GM19043 (cell line): Measurements from ENCODE around the gene OAS2.
A peak's percentile ranks its signal among the peaks of the same experiment; 100 is the strongest.
"Not testable (repeated sequence)": the region's sequence is repeated elsewhere in the genome, so short reads cannot be mapped to it uniquely, and the experiment has no call there.

Experiments used
- ATAC-seq: cut with Tn5 transposase; IDR thresholded peaks from one replicate; pipeline ENCODE4 v1.9.1; 2021; ENCODE audit warnings: low read depth; ENCODE audit not compliant: unreplicated experiment

Gene OAS2

DNA sequence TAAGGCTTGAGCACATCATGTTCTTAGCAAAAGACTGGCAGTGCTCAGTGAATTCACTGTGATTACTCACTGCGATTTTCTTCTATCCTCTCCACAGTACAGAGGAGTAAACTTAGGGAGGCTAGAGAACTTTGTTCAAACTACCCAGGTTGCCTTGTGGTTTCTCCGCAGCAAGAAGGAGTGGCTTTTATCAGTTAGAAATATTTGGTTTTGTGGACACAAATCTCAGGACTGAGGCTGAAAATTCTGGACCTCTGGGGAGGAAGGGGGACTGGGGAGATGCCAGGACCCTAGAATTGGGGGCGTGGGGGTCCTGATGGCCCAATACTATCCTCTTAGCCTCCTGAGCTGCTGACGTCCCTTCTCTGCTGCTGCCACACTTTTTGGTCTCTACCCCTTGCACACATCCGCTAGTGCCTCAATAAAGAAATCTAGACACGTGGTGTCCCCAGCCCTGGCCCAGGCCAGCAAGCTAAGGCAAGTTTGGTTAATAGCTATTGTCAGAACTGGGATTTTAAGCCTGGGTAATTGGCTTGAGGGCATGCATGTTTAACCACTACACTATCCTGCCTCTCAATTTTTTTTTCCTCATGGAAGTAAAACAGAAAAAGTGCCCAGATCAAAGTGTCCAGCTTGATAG lies 842 bp downstream of the OAS2 start:
- ATAC-seq: no peak

- ATAC-seq: no peak
Measured at GRCh38 chr12:112980491-112981158, 2.3 kb downstream of the OAS2 start.

- no peak for ATAC-seq
Measured at GRCh38 chr12:112985642-112986290, 7.4 kb downstream of the OAS2 start.

DNA sequence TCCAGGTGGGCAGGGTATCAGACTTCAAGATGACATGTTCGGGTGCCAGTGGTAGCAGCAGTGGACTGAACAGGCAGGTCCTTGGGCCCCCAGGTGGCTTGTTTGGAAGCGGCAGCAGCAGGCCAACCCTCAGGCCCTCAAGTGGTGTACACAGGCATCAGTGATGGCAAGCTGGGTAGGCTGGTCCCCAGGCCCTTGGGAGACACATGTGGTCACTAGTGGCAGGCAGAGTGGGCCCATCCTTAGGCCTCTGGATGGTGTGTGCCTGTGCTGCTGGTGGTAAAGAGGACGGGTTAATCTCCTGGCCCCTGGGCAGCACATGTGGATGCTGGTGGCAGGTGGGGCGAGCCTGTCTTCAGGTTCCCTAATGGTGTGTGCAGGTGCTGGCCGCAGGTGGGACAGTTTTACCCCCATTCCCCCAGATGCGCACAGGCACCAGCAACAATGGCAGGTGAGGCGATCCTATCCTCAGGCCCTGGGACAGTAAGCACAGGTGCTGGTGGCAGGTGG lies 8.0 kb downstream of the OAS2 start:
- ATAC-seq: no peak

- ATAC-seq: no peak
Measured at GRCh38 chr12:112987561-112987960, 9.2 kb downstream of the OAS2 start.

GRCh38 chr12:112988224-112988623 lies 9.9 kb downstream of the OAS2 start:
- no peak for ATAC-seq

GRCh38 chr12:112988823-112989385 lies 10.6 kb downstream of the OAS2 start:
- not testable (repeated sequence) for ATAC-seq

DNA sequence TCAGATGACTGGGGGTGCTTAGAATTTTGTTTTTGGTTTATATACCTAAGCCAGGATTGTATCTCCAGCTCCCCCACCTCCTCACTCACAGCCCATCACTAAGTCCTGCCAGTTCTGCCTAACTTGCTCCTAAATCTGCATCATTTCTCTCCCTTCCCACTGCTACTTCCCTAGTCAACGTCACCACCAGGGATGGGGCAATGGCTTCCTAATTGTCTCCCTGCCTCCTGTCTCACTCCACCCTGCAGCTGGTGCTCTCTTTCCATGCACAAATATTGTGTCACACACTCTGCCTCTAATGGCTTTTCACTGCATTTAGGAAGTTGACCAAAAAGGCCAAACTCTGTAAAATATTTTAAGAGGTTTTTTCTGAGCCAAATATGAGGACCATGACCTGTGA lies 11.5 kb downstream of the OAS2 start:
- ATAC-seq: no peak

DNA sequence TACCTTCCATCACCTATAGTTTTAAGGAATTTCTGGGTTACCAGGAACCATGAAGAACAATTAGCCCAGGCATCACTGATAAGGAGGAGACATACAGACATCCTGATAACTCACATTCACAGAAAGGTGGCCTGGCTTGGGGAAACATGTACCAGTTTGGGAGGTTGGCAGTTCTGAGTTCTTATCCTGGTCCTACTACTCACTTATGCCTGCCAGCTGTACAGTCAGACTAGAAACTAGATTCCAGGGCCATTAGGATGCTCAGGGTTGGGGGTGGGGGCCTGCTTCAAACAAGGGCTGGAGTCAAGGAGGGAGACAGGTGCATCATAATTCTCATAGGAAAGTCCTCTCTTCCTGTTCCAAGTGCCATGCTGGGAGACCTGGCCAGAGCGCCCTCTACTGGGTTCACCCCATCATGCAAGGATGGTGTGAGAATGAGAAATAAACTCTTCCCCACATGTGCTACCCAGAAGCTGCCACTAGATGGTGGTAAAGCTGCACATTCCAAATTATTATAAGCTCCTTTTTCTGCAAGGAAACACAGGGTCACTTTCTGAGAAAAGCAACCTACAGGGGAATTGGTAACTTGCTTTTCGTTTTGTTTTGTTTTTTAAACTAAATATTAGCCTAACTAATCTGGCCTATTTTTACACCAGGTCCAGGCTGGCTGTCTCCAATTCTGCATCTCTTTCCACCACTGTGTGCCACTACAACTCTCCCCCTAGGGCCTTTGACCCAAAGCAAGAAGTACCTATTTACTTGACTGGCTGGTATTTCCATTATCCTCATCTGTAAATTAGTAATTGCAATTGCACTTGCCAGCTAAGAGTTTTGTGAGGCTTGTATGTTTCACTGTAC lies 14.5 kb downstream of the OAS2 start:
- ATAC-seq: no peak

- no peak for ATAC-seq
Measured at GRCh38 chr12:112995008-112995407, 16.7 kb downstream of the OAS2 start.

- ATAC-seq: no peak
Measured at GRCh38 chr12:112996501-112996900, 18.2 kb downstream of the OAS2 start.

- no peak for ATAC-seq
Measured at GRCh38 chr12:112997506-112997905, 19.2 kb downstream of the OAS2 start.

GRCh38 chr12:112998987-112999767 lies 20.9 kb downstream of the OAS2 start:
- ATAC-seq: peak; percentile 85

DNA sequence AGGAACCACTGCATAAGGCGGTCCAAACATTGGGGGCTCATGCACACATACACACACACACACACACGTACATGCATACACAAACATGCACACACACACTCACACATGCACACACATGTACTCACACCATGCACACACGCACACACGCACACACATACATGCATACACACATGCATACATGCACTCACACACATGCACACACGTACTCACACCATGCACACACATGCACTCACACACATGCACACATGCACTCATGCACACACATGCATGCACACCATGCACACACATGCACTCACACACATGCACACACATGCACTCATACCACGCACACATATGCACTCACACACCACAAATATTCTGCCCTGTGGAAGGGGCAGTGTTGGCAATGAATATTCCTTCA lies 22.1 kb downstream of the OAS2 start:
- no peak for ATAC-seq

GRCh38 chr12:113002155-113002554 lies 23.8 kb downstream of the OAS2 start:
- ATAC-seq: no peak

- ATAC-seq: no peak
Measured at GRCh38 chr12:113002676-113003075, 24.4 kb downstream of the OAS2 start.

GRCh38 chr12:113003636-113004035 lies 25.3 kb downstream of the OAS2 start:
- ATAC-seq: no peak

DNA sequence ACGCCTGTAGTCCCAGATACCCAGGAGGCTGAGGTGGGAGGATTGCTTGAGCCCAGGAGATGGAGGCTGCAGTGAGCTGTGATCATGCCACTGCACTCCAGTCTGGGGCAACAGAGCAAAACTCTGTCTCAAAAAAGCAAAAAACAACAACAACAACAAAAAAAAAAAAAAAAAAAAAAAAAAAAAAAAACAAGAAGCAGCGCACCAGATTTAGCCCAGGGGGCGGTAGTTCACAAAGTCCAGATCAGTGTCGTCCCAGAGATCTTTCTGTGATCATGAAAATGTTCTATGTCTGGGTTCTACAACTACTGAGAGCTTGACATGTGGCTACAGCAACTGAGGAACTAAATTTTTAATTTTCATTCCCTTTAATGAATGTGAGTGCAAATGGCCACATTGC lies 27.4 kb downstream of the OAS2 start:
- ATAC-seq: no peak

DNA sequence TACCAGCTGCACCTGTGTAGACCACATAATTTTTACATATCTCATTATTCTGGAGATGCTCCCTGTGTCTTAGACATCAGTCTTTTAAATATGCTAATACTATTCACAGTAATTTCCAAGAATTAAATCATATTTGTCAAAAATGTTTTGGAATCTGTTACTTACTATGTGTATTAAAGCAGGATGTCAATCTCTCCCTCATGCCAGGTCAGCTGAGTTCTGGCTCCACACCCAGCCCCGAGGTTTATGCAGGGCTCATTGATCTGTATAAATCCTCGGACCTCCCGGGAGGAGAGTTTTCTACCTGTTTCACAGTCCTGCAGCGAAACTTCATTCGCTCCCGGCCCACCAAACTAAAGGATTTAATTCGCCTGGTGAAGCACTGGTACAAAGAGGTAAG lies 27.9 kb downstream of the OAS2 start:
- no peak for ATAC-seq

DNA sequence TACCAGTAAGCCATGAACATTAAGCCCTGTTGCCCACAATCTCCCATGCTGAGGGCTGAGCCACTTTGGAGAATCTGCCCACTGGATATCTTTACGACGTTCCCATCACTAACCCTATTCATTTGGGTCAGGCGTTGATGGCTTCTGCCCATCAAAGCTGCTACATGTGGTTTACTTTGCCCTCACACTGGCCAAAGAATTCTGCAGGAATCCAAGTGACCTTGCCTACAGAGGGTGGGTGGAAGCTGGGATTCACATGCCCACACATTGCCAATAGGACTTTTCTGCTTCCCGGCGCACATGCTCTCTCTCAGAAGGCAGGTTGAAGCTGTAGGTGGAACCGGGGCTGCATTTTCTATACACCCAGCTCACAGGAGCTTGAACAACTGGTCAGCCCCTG lies 28.3 kb downstream of the OAS2 start:
- ATAC-seq: no peak
